SK-N-SH treated with all-trans-retinoic acid at 6 μM for 48 hours (cell line): ENCODE data around the gene CACNA1D.

Experiments used
- OSR1 ChIP-seq: fragments of 250-450 bp; sonication (Bioruptor Pico); IDR thresholded peaks from 2 replicates; pipeline ENCODE4 v1.8.0; 2022; ENCODE audit warnings: moderate library complexity, mild to moderate bottlenecking, inconsistent platforms
- RARB ChIP-seq: fragments of 250-450 bp; sonication (Bioruptor Pico); IDR thresholded peaks from 2 replicates; pipeline ENCODE4 v1.8.0; 2021; ENCODE audit warnings: mild to moderate bottlenecking, moderate library complexity

GRCh38 chr3:53842436-53843194, 348.2 kb downstream of the CACNA1D start:
- no peak for TF ChIP-seq RARB (CRISPR knock-in tag)
- no peak for TF ChIP-seq OSR1 (CRISPR knock-in tag)
